ENCODE results near the gene TXK. TPM values are rescaled to one million over a fixed set of nuclear protein-coding genes. Genes with fewer than 3 reads are reported as not detected.

TXK gene
- total RNA-seq, 1 experiment from 2014 or later: 0.39 TPM

GRCh38 chr4:48138511-48138910 is 4.5 kb upstream of the TXK start:
- Mint-ChIP-seq H3K27ac (no peak overlapping the region), H3K9me3 (no peaks in the 10 kb centered on the region), H3K36me3 (ENCODE audit: insufficient read depth in 1 of 3, low read depth in 3 of 3) (no peaks in the 10 kb centered on the region; a peak in 3 of 7 replicates), H3K4me3 (no peak overlapping the region), H3K27me3 (ENCODE audit: low read depth) (no peaks in the 10 kb centered on the region), H3K4me1 (no peaks in the 10 kb centered on the region)
- Histone ChIP-seq H4K20me1 (ENCODE audit: control insufficient read depth, insufficient read depth, insufficient read length) (no peaks in the 10 kb centered on the region), H2AK5ac (ENCODE audit: insufficient read length, low read length) (no peak overlapping the region), H3K4me1 (ENCODE audit: insufficient read depth, low read length) (no peaks in the 10 kb centered on the region), H2BK12ac (ENCODE audit: insufficient read length, low read depth, low read length) (no peak overlapping the region), H3K4me2 (ENCODE audit: insufficient read depth, insufficient read length, low read length) (no peak overlapping the region), H2BK5ac (ENCODE audit: insufficient read length, low read length) (no peak overlapping the region), H3K18ac (ENCODE audit: insufficient read length, low read depth, low read length) (no peak overlapping the region), H3K79me2 (ENCODE audit: insufficient read depth, low read length) (no peaks in the 10 kb centered on the region), H3K23ac (ENCODE audit: insufficient read length, low read depth, low read length) (no peak overlapping the region), H2BK120ac (ENCODE audit: low read depth, low read length, poor library complexity, severe bottlenecking) (no peak overlapping the region), H3K4ac (ENCODE audit: low read depth, low read length) (no peak overlapping the region), H2AFZ (ENCODE audit: low read length) (no peak overlapping the region), H4K8ac (replicated peaks; ENCODE audit: insufficient read length, low read depth, low read length) (no peak overlapping the region), H3T11ph (ENCODE audit: low read length) (no peak overlapping the region), H3K79me1 (ENCODE audit: insufficient read depth, low read depth, low read length, poor library complexity, severe bottlenecking) (no peaks in the 10 kb centered on the region), H2BK15ac (ENCODE audit: low read depth, low read length) (no peak overlapping the region), H3K9me3 (ENCODE audit: control insufficient read depth, low read depth, low read length) (no peaks in the 10 kb centered on the region), H3K14ac (ENCODE audit: insufficient read depth, low read length) (no peak overlapping the region), H3K9ac (ENCODE audit: extremely low read depth, insufficient read length, low read length) (no peak overlapping the region), H3K27ac (ENCODE audit: insufficient read length, low read depth, low read length) (no peak overlapping the region), H4K91ac (ENCODE audit: insufficient read length, low read depth, low read length) (no peak overlapping the region), H2BK20ac (ENCODE audit: low read depth, low read length, poor library complexity, severe bottlenecking) (no peak overlapping the region), H4K5ac (ENCODE audit: insufficient read length, low read depth, low read length) (no peak overlapping the region), H3K23me2 (ENCODE audit: insufficient read length, low read depth, low read length, poor library complexity, severe bottlenecking) (no peaks in the 10 kb centered on the region), H3K27me3 (ENCODE audit: insufficient read depth, low read length) (no peaks in the 10 kb centered on the region), H3K56ac (ENCODE audit: insufficient read length, low read depth, low read length) (no peak overlapping the region)
- TF ChIP-seq CTCF (conservative IDR thresholded peaks at IDR 0.05): no peak
- no peak for DNase-seq
- WGBS (ENCODE audit: extremely low coverage, insufficient read length, low lambda C conversion rate): no CpG with 5 or more reads among the region's 7 CpGs

Data from H9 (cell line).